Measurements from ENCODE around the gene DAZAP2. TPM values are rescaled to one million over a fixed set of nuclear protein-coding genes. Genes with fewer than 3 reads are reported as not detected.

DAZAP2 gene, protein sequence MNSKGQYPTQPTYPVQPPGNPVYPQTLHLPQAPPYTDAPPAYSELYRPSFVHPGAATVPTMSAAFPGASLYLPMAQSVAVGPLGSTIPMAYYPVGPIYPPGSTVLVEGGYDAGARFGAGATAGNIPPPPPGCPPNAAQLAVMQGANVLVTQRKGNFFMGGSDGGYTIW
- total RNA-seq = 54.7 and 72.1 TPM in 2 replicates

DNA sequence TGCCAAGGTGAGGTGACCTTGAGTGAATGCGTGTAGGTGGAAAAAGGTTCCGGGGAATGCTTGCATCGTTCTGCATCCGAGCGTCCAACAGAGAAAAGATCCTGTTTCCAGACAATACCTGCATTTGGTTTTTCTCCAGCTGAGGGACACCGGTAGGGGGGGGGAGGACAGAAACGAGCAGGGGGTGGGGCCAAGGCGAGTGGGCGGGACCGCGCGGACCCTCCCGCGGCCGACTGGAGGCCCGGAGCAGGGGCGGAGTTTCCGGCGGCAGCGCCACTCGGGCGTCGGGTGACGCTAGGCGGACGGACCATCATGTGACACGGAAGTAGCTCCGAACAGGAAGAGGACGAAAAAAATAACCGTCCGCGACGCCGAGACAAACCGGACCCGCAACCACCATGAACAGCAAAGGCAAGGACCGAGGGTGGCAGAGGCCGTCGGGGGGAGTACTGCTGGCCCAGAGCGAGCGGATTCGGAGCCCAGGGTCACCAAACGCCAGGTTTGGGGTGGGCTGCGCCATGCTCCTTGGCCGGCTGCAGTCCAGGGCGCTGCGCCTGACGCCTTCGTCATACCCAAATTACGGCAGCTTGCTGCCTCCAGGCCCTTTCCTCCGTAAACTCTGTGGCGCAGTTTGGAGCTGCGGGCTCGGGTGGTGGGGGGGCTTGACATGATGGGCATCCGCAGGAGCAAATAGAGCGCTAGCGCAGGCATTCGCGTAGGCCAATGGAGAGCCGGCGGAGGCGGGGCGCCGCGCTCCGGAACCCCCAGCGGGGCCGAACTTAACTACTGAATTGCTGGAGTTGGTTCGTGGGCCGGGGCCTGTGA, at the start of gene DAZAP2:
Gene DAZAP2 (plus strand): TSS at position 317 of the 825 bp plus-strand sequence. CDS start 82 bp downstream, at position 399.

DNA sequence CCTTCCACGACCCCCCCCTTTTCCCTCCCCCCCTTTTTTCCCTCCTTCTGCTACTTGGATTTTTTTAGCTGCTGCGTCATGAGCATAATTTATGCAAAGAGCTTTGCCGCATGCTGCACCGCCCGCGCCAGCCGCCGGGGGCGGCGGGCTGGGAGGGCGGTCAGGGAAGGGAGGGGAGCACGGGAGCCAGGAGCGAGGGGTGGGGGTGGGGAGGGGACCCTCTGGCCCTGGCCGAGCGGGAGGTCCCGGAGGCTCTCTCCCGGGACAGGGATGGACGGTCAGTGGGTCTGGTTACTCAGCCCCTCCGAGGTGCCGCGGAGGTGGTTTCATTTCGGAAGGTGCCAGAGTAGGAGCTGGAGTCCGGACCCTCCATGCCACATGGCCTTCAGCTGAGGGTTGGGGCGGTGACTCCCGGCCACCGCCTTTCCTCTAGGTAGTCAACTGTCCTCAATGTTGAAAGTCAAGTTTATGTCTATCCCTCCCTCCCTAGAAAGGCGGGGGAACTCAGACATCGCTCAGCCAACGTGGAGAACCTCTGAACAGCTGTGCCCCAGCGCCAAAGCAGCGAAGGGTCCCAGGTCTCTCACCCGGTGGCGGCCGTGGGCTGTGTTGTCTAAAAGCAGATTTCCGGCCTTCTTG, 20.5 kb upstream of the DAZAP2 start, which contains the start of gene POU6F1:
Gene POU6F1 (minus strand): TSS at position 95 of the 639 bp plus-strand sequence. CDS start 11,226 bp downstream, outside the sequence.

DNA sequence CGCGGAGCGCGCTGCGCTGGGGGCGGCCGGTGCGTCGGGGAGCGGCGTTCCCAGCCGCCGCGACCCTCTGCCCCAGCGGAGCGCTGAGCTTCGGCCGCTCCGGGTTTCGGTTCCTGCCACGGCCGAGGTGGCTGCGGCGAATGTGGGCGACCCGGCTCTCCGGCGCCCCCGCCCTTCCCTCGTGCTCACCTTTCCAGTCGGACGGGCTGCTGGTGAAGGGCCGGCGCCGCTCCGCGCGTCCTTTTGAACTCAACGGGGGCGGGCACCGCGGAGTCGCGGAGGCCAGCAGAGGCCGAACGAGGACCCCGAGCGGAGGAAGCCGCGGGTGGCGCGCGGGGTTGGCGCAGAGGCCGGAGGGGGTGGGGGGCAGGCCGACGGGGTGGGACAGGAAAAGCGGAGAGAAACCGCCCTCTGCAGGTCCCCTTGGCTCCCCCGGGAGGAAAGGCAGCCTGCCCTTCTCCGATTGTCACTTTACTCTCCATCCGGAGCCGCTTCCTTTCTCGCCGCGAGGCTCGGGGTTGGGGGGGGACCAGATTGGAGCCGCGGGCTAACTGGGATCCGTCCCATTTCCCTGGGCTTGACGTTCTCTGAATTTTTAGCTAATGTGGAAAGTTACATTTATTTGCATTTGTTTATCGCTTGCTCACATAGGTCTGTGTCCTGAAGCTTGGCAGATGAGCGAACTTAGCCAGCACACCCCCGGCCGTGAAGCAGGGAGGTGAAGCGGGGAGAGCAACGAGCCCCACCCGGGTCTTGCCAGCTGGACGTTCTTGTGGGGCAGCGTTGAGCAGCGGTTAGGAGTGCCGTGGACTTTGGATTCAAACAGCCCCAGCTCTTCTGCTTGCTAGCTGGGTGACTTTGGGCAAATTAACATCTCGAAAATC, 31.7 kb downstream of the DAZAP2 start, which contains the start of gene SMAGP:
Gene SMAGP (minus strand): TSS at position 349 of the 884 bp plus-strand sequence. CDS start 1,137 bp downstream, outside the sequence.

Other genes with a start within 250 kb of the DAZAP2 start
- 67.7 and 72.4 TPM in 2 replicates for gene SLC11A2, start 212.4 kb upstream of the DAZAP2 start, total RNA-seq
- 39.9 and 43.4 TPM in 2 replicates for gene LETMD1, start 190.5 kb upstream of the DAZAP2 start, total RNA-seq
- gene CSRNP2, start 155.2 kb upstream of the DAZAP2 start, total RNA-seq = 14.4 TPM in 2 replicates
- gene TFCP2, start 65.7 kb upstream of the DAZAP2 start, total RNA-seq = 8.7 and 9.5 TPM in 2 replicates
- gene POU6F1, start 20.8 kb upstream of the DAZAP2 start, total RNA-seq = 1.3 and 2.2 TPM in 2 replicates
- gene SMAGP, start 31.6 kb downstream of the DAZAP2 start, total RNA-seq = 12.3 and 14.0 TPM in 2 replicates
- gene BIN2, start 85.3 kb downstream of the DAZAP2 start, total RNA-seq = not detected in 2 replicates
- gene CELA1, start 107.9 kb downstream of the DAZAP2 start, total RNA-seq = not detected in 2 replicates
- 5.0 and 5.3 TPM in 2 replicates for gene GALNT6, start 152.6 kb downstream of the DAZAP2 start, total RNA-seq
- gene SLC4A8, start 186.0 kb downstream of the DAZAP2 start, total RNA-seq = 2.3 and 3.0 TPM in 2 replicates

Data from aortic smooth muscle cell (primary cell).